ENCODE data around the gene NPIPA5.
"Not testable (repeated sequence)": the region's sequence is repeated elsewhere in the genome, so short reads cannot be mapped to it uniquely, and the experiment has no call there.

Gene NPIPA5

DNA sequence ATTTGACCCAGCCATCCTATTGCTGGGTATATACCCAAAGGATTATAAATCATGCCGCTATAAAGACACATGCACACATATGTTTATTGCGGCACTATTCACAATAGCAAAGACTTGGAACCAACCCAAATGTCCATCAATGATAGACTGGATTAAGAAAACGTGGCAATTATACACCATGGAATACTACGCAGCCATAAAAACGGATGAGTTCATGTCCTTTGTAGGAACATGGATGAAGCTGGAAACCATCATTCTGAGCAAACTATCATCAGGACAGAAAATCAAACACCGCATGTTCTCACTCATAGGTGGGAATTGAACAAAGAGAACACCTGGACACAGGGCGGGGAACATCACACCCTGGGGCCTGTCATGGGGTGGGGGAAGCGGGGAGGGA lies 14.9 kb upstream of the NPIPA5 start:
- DNase-seq (ENCODE audit: low read depth), result not testable (repeated sequence)

DNA sequence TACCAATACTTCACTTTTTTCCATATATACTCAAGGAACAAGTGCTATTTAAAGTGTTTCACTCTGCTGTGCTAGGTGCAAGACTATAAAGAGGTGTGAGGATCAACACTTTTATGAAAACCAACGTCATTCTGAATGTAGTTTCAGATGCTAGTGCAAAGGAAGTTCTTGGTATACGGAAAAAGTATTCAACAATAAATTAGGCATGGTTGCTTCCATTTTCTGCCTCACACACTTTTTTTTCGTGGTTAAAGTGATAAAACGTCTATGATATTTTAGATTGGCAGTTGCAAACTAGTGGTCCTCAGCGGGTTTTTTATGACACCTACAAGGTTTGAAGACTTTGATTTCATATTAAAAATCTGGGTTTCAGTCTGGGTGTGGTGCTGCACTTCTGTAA lies 11.8 kb upstream of the NPIPA5 start:
- not testable (repeated sequence) for DNase-seq (ENCODE audit: low read depth)

DNA sequence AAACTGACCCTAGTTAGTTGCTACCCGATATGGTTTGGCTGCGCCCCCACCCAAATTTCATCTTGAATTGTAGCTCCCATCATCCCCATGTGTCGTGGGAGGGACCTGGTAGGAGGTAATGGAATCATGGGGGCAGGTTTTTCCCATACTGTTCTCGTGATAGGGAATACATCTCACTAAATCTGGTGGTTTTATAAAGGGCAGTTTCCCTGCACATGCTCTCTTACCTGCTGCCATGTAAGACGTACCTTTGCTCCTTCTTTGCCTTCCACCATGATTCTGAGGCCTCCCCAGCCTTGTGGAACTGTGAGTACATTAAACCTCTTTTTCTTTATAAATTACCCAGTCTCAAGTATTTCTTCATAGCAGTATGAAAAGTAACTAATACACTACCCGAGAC lies 10.0 kb upstream of the NPIPA5 start:
- not testable (repeated sequence) for DNase-seq (ENCODE audit: low read depth)

DNA sequence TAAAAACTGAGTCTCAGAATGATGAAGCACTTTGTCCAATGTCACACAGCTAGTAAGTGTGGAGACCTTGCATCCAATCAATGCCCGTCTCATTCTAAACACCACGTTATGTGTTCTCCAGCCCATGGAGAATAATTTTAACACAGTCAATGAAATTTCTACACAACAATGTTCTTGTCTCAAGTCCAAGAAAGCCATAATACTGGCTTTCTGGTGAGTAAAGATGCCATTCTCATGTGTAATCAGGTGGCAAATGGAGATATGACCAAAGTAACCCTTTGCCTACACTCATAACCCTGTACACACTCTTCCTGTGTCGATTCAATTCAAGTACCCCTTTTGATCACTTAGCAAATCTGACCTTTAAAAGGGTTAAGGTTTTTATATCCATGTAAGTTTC lies 4.7 kb upstream of the NPIPA5 start:
- DNase-seq (ENCODE audit: low read depth), result not testable (repeated sequence)

DNA sequence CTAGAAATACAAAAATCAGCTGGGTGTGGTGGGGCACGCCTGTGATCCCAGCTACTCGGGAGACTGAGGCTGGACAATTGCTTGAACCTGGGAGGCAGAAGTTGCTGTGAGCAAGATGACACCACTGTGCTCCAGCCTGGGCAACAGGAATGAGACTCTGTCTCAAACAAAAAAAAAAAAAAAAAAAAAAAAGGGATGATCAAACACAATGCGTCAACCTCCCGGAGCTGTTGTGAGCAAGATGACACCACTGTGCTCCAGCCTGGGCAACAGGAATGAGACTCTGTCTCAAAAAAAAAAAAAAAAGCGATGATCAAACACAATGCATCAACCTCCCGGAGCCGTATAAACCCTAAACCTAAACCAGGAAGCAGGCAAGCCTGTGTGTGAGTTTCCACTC lies 20.6 kb downstream of the NPIPA5 start:
- not testable (repeated sequence) for DNase-seq (ENCODE audit: low read depth)

DNA sequence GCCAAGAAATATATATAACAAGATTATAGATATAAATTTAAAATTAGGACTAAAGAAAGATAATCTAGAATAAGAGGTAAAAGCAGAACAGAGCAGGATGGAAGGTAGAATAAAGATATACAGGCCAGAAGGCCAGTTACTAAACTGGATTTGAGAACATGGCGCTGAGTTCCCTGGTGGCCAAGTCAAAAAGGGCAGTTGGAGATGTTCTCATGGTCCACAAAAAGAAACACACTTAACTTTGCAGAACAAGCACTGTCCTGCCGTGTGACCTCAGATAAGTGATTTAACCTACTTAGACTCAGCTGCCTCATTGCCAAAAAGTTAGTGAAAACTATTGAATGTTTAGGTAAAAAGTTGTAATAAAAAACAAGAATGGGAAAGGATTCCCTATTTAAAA lies 23.2 kb downstream of the NPIPA5 start:
- not testable (repeated sequence) for DNase-seq (ENCODE audit: low read depth)

DNA sequence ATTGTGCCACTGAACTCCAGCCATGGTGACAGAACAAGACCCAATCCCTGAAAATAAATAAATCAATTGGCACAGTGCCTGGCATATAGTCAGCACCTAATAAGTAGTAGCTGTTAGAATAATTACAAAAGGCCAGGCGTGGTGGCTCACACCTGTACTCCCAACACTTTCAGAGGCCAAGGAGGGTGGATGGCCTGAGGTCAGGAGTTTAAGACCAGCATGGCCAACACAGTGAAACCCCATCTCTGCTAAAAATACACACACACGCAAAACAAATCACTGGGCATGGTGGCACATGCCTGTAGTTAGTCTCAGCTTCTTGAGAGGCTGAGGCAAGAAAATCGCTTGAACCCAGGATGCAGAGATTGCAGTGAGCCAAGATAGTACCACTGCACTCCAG lies 25.2 kb downstream of the NPIPA5 start:
- DNase-seq (ENCODE audit: low read depth), result not testable (repeated sequence)

DNA sequence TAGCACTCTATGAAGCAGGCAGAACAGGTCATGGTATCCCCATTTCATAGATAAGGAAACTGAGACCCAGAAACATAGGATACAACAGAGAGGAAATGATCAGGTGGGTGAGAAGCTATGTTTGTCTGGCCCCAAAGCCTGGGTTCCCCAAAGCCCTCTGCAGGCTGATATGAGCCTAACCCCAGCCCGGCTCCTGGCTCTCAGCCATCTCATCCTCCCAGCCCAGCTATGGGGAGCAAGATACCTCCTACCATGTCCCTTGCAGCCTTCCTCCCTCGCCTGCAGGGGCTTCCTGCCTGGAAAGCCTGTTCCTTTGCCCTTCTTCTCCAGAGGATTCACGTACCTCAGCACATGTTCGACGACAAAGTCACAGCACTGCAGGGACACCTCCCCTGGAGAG lies 26.3 kb downstream of the NPIPA5 start:
- DNase-seq (ENCODE audit: low read depth), result not testable (repeated sequence)

DNA sequence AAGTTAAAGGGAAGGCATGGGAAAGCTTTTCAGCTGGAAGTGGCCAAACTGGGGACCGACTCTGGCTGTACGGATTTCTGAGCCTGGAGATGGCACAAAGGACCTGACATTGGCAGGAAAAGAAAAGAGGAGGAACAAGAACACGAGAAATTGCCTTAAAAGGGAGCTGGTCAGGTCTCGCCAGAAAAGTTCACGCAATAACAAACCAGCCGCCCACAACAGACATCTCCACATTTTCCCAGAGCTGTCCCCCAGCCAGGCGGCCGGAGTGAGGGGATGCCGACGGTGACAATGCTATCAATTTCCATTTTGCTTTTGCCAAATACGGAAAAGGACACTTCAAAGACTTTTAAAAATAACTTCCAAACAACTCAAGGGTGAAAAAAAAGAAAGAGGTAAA lies 26.8 kb downstream of the NPIPA5 start:
- DNase-seq (ENCODE audit: low read depth), result not testable (repeated sequence)

DNA sequence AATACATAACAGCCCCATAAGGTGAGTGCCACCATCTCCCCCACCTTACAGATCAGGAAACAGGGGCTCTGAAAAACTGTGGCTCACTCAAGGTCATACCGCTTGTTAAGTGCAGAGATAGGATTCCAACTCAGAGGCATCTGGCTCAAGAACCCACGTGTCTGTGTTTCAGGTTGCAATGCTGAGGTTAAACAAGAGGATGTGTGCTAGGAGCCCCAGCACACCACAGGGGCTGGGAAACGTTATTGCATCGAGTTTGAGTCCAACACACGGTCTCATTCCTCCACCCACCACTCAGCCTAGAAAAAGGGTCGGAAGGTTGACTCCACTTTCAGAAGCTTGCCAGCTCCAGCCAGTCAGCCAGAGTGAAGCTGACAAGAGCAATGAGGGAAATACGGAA lies 29.4 kb downstream of the NPIPA5 start:
- not testable (repeated sequence) for DNase-seq (ENCODE audit: low read depth)

DNA sequence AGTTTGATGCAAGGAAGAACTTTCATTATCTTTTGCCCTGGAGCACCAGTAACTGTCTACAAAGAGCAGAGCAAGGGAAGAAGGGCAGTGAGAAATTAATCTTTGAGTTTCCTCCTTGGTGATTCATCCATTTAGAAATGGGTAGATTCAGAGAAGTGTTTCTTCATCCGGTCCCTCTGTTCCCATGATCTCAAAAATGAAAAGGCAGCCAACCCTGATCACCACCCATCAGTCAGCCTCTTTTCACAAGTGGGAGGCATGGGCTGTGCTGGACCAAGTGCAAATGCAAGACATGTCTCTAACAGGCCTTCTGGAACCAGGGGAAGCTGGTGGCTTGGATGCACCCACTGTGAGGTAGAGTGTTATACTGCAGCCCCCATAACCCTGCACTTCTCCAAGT lies 35.8 kb downstream of the NPIPA5 start:
- not testable (repeated sequence) for DNase-seq (ENCODE audit: low read depth)

DNA sequence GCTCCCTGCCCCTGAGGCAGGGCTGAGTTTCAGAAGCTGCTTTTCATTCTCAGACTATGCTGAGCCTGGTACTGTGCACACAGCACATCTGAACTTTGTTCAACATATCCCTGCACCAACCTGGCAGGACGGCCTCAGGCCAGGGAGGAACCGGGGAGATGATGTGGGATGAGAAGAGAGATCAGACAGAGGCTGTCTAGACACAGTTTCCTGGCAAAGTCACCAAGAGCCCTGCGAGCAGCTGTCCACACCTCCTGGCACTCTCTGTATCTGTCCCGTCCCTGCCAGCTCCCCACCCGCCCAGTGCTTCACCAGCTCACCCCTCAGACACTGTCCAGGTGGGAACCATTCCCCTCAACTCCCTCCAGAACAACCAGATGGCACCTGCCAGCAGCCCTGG lies 39.1 kb downstream of the NPIPA5 start:
- DNase-seq (ENCODE audit: low read depth), result not testable (repeated sequence)

DNA sequence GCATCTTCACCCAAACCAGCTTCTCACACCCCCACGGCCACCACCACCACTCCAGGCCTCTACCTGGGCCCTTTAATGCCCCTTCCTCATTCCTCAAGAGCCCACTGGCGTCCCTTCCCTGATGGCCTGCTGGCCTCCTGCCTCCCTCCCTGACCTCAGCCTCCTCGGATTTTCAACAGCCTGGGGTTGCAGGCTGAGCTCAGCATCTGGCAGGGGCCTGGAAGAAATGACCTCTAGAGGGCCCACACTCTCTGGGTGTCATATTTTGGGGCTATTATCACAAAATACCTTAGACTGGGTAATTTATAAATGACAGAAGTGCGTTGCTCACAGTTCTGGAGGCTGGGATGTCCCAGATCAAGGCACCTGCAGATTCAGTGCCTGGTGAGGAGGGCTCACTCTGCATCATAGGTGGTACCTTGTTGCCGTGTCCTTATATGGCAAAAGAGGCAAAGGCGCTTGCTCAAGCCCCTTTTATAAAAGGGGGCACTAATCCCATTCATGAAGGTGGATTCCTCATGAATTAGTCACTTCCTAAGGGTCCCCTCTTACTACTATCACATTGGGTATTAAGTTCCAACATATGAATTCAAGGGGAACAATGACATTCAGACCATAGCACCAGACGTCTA lies 40.0 kb downstream of the NPIPA5 start:
- not testable (repeated sequence) for DNase-seq (ENCODE audit: low read depth)

DNA sequence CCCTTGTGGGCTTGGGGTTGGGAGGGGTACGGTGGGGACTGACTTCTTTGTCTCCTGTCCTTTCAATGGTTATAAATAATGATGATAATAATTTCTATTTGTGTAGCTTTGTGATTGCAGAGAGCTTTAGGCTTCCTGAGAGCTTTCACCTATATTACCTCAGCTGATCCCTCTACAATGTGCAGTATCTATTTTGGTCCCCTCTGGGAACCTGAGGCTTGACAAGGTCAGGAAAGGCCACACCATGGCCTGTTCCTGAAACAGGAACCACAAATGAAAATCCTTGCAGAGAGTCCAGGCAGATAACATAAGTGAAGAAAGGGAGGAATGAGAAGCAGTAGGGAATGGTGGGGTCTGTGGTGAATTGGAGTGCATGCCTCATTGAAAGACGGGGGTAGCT lies 42.5 kb downstream of the NPIPA5 start:
- not testable (repeated sequence) for DNase-seq (ENCODE audit: low read depth)

DNA sequence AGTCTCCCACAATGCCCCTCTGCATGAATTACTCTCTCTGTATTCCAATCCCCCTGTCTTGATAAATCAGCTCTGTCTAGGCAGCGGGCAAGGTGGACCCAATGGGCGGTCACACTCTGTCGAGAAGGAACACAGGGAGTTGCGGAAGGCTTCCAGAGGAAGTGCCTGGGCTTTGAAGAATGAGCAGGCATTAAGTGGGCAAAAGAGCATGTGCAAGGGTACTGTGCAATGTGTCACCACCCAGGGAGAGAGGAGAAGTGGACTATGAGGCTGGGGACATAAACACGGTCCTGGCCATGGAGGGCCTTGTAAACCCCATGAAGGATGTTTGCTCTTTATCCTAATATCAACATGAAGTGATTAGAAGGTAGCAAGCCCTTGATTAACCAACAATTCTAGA lies 44.1 kb downstream of the NPIPA5 start:
- DNase-seq (ENCODE audit: low read depth), result not testable (repeated sequence)

DNA sequence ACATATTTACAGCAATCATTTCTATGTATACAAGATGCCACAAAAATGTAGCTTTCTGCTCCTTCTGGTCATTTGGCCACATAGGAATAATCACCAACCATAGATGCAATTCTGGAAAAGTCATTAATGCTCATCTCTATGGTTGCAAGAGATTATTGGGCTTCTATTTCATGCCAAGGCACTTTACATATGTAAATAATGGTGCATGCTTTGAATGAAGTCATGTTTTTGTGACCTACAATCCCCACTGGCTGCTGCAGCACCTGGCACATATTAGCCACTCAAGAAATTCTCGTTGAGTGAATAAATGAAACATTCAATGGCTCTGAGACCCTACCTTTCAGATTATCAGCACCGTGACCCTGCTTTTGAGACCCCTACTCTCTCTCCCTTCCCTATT lies 47.1 kb downstream of the NPIPA5 start:
- not testable (repeated sequence) for DNase-seq (ENCODE audit: low read depth)

DNA sequence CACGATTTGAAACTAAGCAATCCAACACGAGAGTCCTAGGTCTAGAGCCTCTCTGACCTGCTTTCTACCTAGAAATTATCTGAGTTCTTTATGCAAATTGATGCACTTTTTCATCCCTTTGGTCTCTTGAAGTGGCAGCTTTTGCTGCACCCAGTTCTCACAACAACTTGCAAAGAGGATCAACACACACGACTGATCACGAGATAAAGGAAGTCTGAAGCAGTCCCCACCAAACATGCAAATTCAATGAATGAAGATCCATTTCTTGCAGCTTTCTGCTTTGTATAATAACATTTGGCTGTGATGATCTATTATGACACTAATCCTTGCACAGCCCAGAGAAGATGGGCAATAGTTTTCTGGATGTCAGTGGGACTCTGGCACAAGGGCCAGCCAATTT lies 53.1 kb downstream of the NPIPA5 start:
- DNase-seq (ENCODE audit: low read depth), result not testable (repeated sequence)

DNA sequence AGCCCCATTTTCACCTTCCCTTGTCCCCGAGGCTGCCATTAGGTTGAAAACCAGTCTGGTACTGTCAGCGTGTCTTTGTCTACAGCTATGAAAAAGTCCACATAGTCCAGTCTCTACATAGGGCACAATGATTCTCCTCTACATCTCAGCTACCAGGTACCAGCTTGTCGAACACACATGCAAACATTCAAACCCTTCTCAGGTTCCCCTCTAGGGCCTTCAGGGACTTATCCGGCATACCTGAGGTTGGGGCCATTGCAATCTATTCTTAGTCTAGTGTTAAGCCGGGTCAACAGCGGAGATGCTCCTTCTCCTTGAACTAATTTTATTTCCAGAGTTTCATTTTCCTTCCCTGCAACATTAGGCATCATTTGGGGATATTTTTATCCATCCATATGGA lies 54.7 kb downstream of the NPIPA5 start:
- DNase-seq (ENCODE audit: low read depth), result not testable (repeated sequence)

DNA sequence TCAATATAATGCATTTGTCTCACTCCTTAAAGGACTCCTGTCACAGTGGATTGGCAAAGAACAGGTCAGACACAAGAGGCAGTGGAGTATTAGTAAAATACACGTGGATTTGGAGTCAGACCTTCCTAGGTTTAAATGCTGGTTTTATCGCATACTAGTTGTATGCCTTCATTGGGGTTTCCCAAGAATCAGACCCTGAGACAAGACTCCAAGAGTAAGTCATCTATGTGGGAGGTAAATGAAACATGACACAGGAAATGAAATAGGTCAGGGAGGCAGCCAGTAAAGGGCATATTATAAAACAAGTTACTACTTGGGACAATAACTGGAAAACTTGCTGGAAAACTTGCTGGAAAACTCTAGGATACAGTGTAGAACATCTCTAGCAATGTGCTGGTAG lies 56.9 kb downstream of the NPIPA5 start:
- DNase-seq (ENCODE audit: low read depth), result not testable (repeated sequence)

DNA sequence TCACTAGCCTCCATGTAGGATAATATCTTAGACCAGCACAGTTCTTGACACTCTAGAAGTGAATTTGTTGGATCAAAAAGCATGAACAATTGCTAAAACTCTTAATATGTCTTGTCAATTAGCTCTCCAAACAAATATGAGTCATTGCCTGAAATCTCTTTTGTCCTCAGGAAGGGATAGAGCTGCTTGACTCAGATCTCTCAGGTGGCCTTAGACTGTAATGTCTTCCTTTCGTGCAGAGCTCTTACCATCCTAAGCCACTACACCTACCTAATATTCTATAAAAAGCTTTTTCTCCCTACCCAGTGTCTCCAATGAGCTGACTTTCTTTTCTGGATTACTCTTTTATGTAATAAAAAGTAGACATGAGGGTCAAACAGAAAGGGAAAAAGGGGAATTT lies 63.5 kb downstream of the NPIPA5 start:
- not testable (repeated sequence) for DNase-seq (ENCODE audit: low read depth)

All from T follicular helper cell (primary cell).